Glutamatergic neuron (in vitro differentiated cells): ENCODE measurements around the gene CNEP1R1. TPM values are rescaled to one million over a fixed set of nuclear protein-coding genes. Genes with fewer than 3 reads are reported as not detected.

Source experiments
- DNase-seq: peaks from one replicate; pipeline ENCODE4 v3.0.0; 2022
- H3K27ac Mint-ChIP-seq: one replicate; pipeline ENCODE4 v1.8.0; 2020; ENCODE audit warnings: mild to moderate bottlenecking, mixed read lengths, inconsistent platforms; ENCODE audit not compliant: unreplicated experiment
- H3K27me3 Mint-ChIP-seq: one replicate; pipeline ENCODE4 v1.8.0; 2020; ENCODE audit warnings: mild to moderate bottlenecking, moderate library complexity, mixed read lengths, inconsistent platforms; ENCODE audit not compliant: unreplicated experiment
- H3K36me3 Mint-ChIP-seq: one replicate; pipeline ENCODE4 v1.8.0; 2020; ENCODE audit warnings: mild to moderate bottlenecking, mixed read lengths, inconsistent platforms; ENCODE audit not compliant: unreplicated experiment
- H3K4me1 Mint-ChIP-seq: one replicate; pipeline ENCODE4 v1.8.0; 2020; ENCODE audit warnings: mild to moderate bottlenecking, low read depth, mixed read lengths, inconsistent platforms; ENCODE audit not compliant: unreplicated experiment
- H3K4me3 Mint-ChIP-seq: one replicate; pipeline ENCODE4 v1.8.0; 2020; ENCODE audit warnings: mild to moderate bottlenecking, mixed read lengths, inconsistent platforms; ENCODE audit not compliant: unreplicated experiment
- H3K9me3 Mint-ChIP-seq: one replicate; pipeline ENCODE4 v1.8.0; 2020; ENCODE audit warnings: mild to moderate bottlenecking, moderate library complexity, mixed read lengths, inconsistent platforms; ENCODE audit not compliant: unreplicated experiment
- CTCF ChIP-seq: fragments of 200-600 bp; sonication (generic); IDR thresholded peaks from one replicate; pipeline ENCODE4 v1.5.0; 2021; ENCODE audit not compliant: partially characterized antibody, unreplicated experiment
- total RNA-seq: library from RNA; stranded (reverse); fragmentation: NEBNext Ultra II Directional; extraction: Animal tissue kit (Norgen Biotek cat#: 25700); gene quantifications from one replicate; pipeline ENCODE4 v1.2.1, GENCODE V29; 2021; ENCODE audit not compliant: unreplicated experiment

Gene CNEP1R1
- total RNA-seq, 1 donor from 2014 or later, result 15.0 TPM

GRCh38 chr16:50043358-50043757 is 18.3 kb downstream of the CNEP1R1 start:
- no peaks in the 10 kb centered on the region for H3K4me1 Mint-ChIP-seq
- DNase-seq, result no peak
- H3K27me3 Mint-ChIP-seq, result peaks cover 1% of the 10 kb centered on the region
- no peaks in the 10 kb centered on the region for H3K9me3 Mint-ChIP-seq
- no peaks in the 10 kb centered on the region for H3K36me3 Mint-ChIP-seq
- no peak overlapping the region for H3K27ac Mint-ChIP-seq
- TF ChIP-seq CTCF, result no peak
- H3K4me3 Mint-ChIP-seq, result no peak overlapping the region

DNA sequence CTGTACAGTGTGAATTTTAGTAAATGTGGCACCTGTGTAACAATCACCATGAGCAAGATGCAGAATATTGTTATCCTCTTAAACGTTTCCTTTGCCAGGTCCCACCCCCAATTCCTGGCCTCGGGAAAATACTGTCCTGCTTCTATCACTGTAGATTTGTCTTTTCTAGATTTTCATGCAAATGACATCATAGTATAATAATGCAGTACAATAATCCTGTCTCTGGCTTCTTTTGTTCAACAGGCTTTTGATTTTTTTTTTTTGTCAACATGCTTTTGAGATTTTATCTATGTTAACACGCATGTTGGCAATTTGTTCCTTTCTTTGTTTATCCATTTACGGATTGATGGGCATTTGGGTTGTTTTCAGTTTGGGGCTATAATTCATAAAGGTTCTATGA is 20.4 kb downstream of the CNEP1R1 start:
- H3K27me3 Mint-ChIP-seq, result peaks cover 1% of the 10 kb centered on the region
- H3K4me3 Mint-ChIP-seq, result no peak overlapping the region
- H3K27ac Mint-ChIP-seq, result no peak overlapping the region
- no peaks in the 10 kb centered on the region for H3K4me1 Mint-ChIP-seq
- H3K9me3 Mint-ChIP-seq, result no peaks in the 10 kb centered on the region
- no peak for DNase-seq
- no peak for TF ChIP-seq CTCF
- no peaks in the 10 kb centered on the region for H3K36me3 Mint-ChIP-seq

- Mint-ChIP-seq H3K4me3 (no peak overlapping the region), H3K36me3 (no peaks in the 10 kb centered on the region), H3K9me3 (no peaks in the 10 kb centered on the region), H3K27me3 (peaks cover 1% of the 10 kb centered on the region), H3K27ac (no peak overlapping the region), H3K4me1 (no peaks in the 10 kb centered on the region)
- TF ChIP-seq CTCF, result no peak
- no peak for DNase-seq
Observed at GRCh38 chr16:50046853-50047252, 21.8 kb downstream of the CNEP1R1 start.

DNA sequence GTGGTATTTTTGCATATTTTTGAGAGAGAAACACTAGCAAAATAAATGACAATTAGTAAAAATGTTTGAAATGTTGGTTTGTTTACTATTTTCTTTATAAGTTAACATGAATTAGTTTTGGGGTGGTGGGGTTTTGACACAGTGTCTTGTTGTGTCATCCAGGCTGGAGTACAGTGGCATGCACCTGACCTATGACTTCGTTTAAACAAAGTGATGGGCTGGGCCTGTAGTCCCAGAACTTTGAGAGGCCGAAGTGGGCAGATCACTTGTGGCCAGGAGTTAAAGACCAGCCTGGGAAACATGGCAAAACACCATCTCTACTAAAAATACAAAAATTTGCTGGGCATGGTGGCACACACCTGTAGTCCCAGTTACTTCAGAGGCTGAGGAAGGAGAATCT is 22.8 kb downstream of the CNEP1R1 start:
- no peak overlapping the region for H3K27ac Mint-ChIP-seq
- no peak for DNase-seq
- TF ChIP-seq CTCF, result no peak
- H3K4me1 Mint-ChIP-seq, result no peaks in the 10 kb centered on the region
- H3K4me3 Mint-ChIP-seq, result no peak overlapping the region
- peaks cover 1% of the 10 kb centered on the region for H3K27me3 Mint-ChIP-seq
- H3K9me3 Mint-ChIP-seq, result peaks cover 3% of the 10 kb centered on the region
- H3K36me3 Mint-ChIP-seq, result no peaks in the 10 kb centered on the region

DNA sequence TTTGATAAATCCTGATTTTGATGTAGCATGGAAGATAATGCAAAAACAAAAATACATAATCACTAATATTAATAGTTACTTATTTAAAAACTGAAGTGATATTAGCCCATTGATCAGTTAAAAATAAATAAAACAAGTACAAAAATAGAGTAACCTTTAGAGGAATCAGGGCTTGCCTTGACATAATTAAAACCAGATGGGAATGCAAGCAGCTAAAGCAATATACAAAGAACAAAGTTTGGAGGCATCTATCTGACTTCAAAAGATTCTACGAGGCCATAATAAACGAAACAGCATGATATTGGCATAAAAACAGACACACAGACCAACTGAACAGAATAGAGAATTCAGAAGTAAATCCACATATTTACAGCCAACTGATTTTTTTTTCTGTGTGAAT is 25.8 kb downstream of the CNEP1R1 start:
- H3K4me3 Mint-ChIP-seq, result no peak overlapping the region
- H3K36me3 Mint-ChIP-seq, result no peaks in the 10 kb centered on the region
- H3K27me3 Mint-ChIP-seq, result no peaks in the 10 kb centered on the region
- H3K27ac Mint-ChIP-seq, result no peak overlapping the region
- H3K9me3 Mint-ChIP-seq, result peaks cover 3% of the 10 kb centered on the region
- TF ChIP-seq CTCF, result no peak
- DNase-seq, result no peak
- H3K4me1 Mint-ChIP-seq, result no peaks in the 10 kb centered on the region
